ENCODE results near the gene ZC3H7B. TPM values are rescaled to one million over a fixed set of nuclear protein-coding genes. Genes with fewer than 3 reads are reported as not detected.

ZC3H7B gene
- polyA plus RNA-seq, 3 donors = 0.31 to 15.7 (median 0.49) TPM

DNA sequence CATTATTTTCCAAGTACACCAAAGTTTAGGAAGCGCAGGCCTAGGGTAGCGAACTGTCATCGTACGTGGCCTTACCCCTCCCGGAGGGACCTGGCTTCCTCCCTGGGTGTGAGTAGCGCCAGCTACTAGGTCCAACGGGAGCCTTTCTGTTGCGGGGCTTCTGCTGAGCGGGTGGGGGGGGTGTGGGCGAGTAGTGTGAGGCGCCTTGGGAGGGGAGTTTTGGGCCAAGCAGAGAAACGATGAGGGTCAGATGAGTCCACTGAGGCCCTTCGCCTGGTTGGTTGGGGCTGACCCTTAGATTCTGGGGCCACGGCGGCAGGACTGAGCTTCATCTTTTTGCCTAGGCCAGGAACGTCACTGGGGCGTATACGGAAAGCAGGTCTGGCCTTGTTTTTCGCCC, 81.3 kb downstream of the ZC3H7B start:
- Histone ChIP-seq H3K27ac (ENCODE audit: low read depth in 1 of 2, low read length in 2 of 2) (peak overlapping the region in 1 of 2 donors; percentile 90), H3K79me2 (ENCODE audit: insufficient read depth, low read length) (no peaks in the 10 kb centered on the region), H3K9me3 (replicated peaks in 1 of 2; ENCODE audit: control insufficient read depth in 1 of 2, insufficient read depth in 1 of 2, low read length in 2 of 2) (no peaks in the 10 kb centered on the region), H3K9ac (ENCODE audit: insufficient read depth, low read length, poor library complexity, severe bottlenecking) (peak overlapping the region; percentile 90), H3K36me3 (replicated peaks in 1 of 2; ENCODE audit: control insufficient read depth in 1 of 2, insufficient read depth in 2 of 2, low read length in 2 of 2) (no peaks in the 10 kb centered on the region), H3K4me3 (replicated peaks in 1 of 3; ENCODE audit: low read depth in 2 of 3, low read length in 3 of 3) (peak overlapping the region; percentile 54 to 85 (median 70)), H3K27me3 (ENCODE audit: control insufficient read depth in 2 of 2, insufficient read depth in 2 of 2, low read length in 2 of 2) (no peaks in the 10 kb centered on the region), H3K4me2 (replicated peaks; ENCODE audit: extremely low read depth, low read length, poor library complexity, severe bottlenecking) (peak overlapping the region; percentile 82), H2AFZ (ENCODE audit: insufficient read depth, low read depth, low read length, poor library complexity, severe bottlenecking) (peak overlapping the region; percentile 86), H4K20me1 (ENCODE audit: insufficient read depth, low read length) (no peaks in the 10 kb centered on the region), H3K4me1 (ENCODE audit: control insufficient read depth in 1 of 2, insufficient read depth in 2 of 2, low read length in 2 of 2) (peaks cover 12 to 18% of the 10 kb centered on the region in 2 donors)
- TF ChIP-seq, protein P1, sequence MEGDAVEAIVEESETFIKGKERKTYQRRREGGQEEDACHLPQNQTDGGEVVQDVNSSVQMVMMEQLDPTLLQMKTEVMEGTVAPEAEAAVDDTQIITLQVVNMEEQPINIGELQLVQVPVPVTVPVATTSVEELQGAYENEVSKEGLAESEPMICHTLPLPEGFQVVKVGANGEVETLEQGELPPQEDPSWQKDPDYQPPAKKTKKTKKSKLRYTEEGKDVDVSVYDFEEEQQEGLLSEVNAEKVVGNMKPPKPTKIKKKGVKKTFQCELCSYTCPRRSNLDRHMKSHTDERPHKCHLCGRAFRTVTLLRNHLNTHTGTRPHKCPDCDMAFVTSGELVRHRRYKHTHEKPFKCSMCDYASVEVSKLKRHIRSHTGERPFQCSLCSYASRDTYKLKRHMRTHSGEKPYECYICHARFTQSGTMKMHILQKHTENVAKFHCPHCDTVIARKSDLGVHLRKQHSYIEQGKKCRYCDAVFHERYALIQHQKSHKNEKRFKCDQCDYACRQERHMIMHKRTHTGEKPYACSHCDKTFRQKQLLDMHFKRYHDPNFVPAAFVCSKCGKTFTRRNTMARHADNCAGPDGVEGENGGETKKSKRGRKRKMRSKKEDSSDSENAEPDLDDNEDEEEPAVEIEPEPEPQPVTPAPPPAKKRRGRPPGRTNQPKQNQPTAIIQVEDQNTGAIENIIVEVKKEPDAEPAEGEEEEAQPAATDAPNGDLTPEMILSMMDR (IDR thresholded peaks at IDR 0.05) = no peak
- intact Hi-C loops (cut with micrococcal nuclease) = loop anchor here (5.0 to 10.0 kb wide), 2 partner anchors 62 to 95 kb away; partner anchors contain the start of genes TOB2 (in 2 of the 2) and RANGAP1 (in 1 of the 2)
- 45% methylated on average over 14 of the region's 19 CpGs for WGBS (ENCODE audit: insufficient coverage)
- H3K36me3 Mint-ChIP-seq = peaks cover 0 to 5% of the 10 kb centered on the region in 2 donors
- H3K4me3 Mint-ChIP-seq = peak overlapping the region; percentile 80 to 83
- DNase-seq = peak in 1 of 3 donors; percentile 28
- peaks cover 20% of the 10 kb centered on the region for H3K4me1 Mint-ChIP-seq
- peaks cover 3 to 7% (median 3%) of the 10 kb centered on the region in 3 donors for H3K27me3 Mint-ChIP-seq (ENCODE audit: low read depth in 3 of 3)
- H3K27ac Mint-ChIP-seq = peak overlapping the region in 4 of 7 donors; percentile 76 to 93 (median 91)
- peaks cover 0 to 2% (median 0%) of the 10 kb centered on the region in 7 donors for H3K9me3 Mint-ChIP-seq

DNA sequence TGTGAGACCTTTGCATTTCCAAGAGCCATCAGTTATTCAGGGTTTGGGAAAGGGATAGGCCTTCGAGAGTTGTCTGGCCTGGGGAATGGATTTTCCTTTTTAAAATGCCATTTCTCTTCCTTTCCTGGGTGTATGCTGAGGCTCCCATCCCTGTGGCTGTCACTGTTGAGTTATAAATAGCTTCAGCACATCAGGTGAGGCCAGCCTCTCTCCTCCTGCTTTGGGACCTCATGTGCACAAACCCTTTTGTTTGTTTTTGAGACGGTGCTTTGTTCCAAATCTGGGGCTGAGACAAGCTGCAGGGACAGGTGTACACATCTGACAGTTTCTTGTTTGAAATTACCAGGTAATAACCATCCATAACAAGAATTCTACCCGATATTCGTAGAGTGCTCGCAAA, 81.8 kb downstream of the ZC3H7B start:
- peak overlapping the region; percentile 26 to 57 for H3K4me3 Mint-ChIP-seq
- DNase-seq = no peak
- H3K4me1 Mint-ChIP-seq = peaks cover 16% of the 10 kb centered on the region
- H3K27ac Mint-ChIP-seq = no peak overlapping the region
- peak overlapping the region; percentile 86 for H2AFZ ChIP-seq (ENCODE audit: insufficient read depth, low read depth, low read length, poor library complexity, severe bottlenecking)
- no peak overlapping the region for H3K9ac ChIP-seq (ENCODE audit: insufficient read depth, low read length, poor library complexity, severe bottlenecking)
- H3K9me3 Mint-ChIP-seq = peaks cover 0 to 2% (median 0%) of the 10 kb centered on the region in 7 donors
- peaks cover 3 to 7% (median 3%) of the 10 kb centered on the region in 3 donors for H3K27me3 Mint-ChIP-seq (ENCODE audit: low read depth in 3 of 3)
- no peaks in the 10 kb centered on the region for H3K79me2 ChIP-seq (ENCODE audit: insufficient read depth, low read length)
- H3K36me3 ChIP-seq (replicated peaks in 1 of 2; ENCODE audit: control insufficient read depth in 1 of 2, insufficient read depth in 2 of 2, low read length in 2 of 2) = no peaks in the 10 kb centered on the region
- H3K36me3 Mint-ChIP-seq = peaks cover 0 to 9% of the 10 kb centered on the region in 2 donors
- TF ChIP-seq, protein P1 (IDR thresholded peaks at IDR 0.05) = no peak
- H3K27me3 ChIP-seq (ENCODE audit: control insufficient read depth in 2 of 2, insufficient read depth in 2 of 2, low read length in 2 of 2) = no peaks in the 10 kb centered on the region
- H3K27ac ChIP-seq (ENCODE audit: low read depth in 1 of 2, low read length in 2 of 2) = no peak overlapping the region
- no peaks in the 10 kb centered on the region for H4K20me1 ChIP-seq (ENCODE audit: insufficient read depth, low read length)
- H3K4me3 ChIP-seq (replicated peaks in 1 of 3; ENCODE audit: low read depth in 2 of 3, low read length in 3 of 3) = no peak overlapping the region
- H3K4me2 ChIP-seq (replicated peaks; ENCODE audit: extremely low read depth, low read length, poor library complexity, severe bottlenecking) = peak overlapping the region; percentile 82
- intact Hi-C loops (cut with micrococcal nuclease) = loop anchor here (5.0 to 10.0 kb wide), 2 partner anchors 62 to 96 kb away; partner anchors contain the start of genes TOB2 (in 2 of the 2) and RANGAP1 (in 1 of the 2)
- H3K9me3 ChIP-seq (replicated peaks in 1 of 2; ENCODE audit: control insufficient read depth in 1 of 2, insufficient read depth in 1 of 2, low read length in 2 of 2) = no peaks in the 10 kb centered on the region
- H3K4me1 ChIP-seq (ENCODE audit: control insufficient read depth in 1 of 2, insufficient read depth in 2 of 2, low read length in 2 of 2) = peaks cover 12 to 18% of the 10 kb centered on the region in 2 donors
- no CpG with 5 or more reads among the region's 5 CpGs for WGBS (ENCODE audit: insufficient coverage)

Data from CD14-positive monocyte (primary cell).